Rectal smooth muscle tissue (tissue), 1 donor: ENCODE measurements around the gene ORC6.

Experiments
- H3K27ac ChIP-seq: one replicate; pipeline ENCODE4 v1.7.0; 2013; ENCODE audit warnings: low read depth, low read length, inconsistent platforms
- H3K27me3 ChIP-seq: one replicate; pipeline ENCODE4 v1.7.0; 2013; ENCODE audit warnings: low read length; ENCODE audit not compliant: control insufficient read depth, insufficient read depth
- H3K36me3 ChIP-seq: one replicate; pipeline ENCODE4 v1.7.0; 2013; ENCODE audit warnings: low read length; ENCODE audit not compliant: control insufficient read depth, insufficient read depth
- H3K4me1 ChIP-seq: one replicate; pipeline ENCODE4 v1.7.0; 2013; ENCODE audit warnings: low read length; ENCODE audit not compliant: control insufficient read depth, insufficient read depth
- H3K4me3 ChIP-seq: one replicate; pipeline ENCODE4 v1.7.0; 2013; ENCODE audit warnings: low read length
- H3K9ac ChIP-seq: one replicate; pipeline ENCODE4 v1.7.0; 2013; ENCODE audit warnings: low read length

Gene ORC6

GRCh38 chr16:46746821-46747776 lies 57.6 kb downstream of the ORC6 start:
- Histone ChIP-seq H3K27ac (no peak overlapping the region), H3K9ac (no peak overlapping the region), H3K4me1 (no peaks in the 10 kb centered on the region), H3K4me3 (no peak overlapping the region), H3K36me3 (no peaks in the 10 kb centered on the region), H3K27me3 (no peaks in the 10 kb centered on the region)
